Activated naive CD8-positive, alpha-beta T cell treated with anti-CD3 and anti-CD28 coated beads, Interleukin-2, amount 50 U/mL, for 16 hours (primary cell): ENCODE data around the gene PRR13.
"Not testable (repeated sequence)": the region's sequence is repeated elsewhere in the genome, so short reads cannot be mapped to it uniquely, and the experiment has no call there.

ENCODE experiments used
- DNase-seq: peaks from one replicate; pipeline ENCODE4 v3.0.0-alpha.2; 2020; ENCODE audit warnings: low read depth, low spot score

The PRR13 gene

GRCh38 chr12:53441040-53441833, at the start of gene PRR13:
PRR13 (plus strand) TSS chr12:53441734; CDS start chr12:53442715, 981 bp downstream.
- peak; percentile 98 for DNase-seq

GRCh38 chr12:53399896-53400295, 41.6 kb upstream of the PRR13 start:
- DNase-seq = no peak

DNA sequence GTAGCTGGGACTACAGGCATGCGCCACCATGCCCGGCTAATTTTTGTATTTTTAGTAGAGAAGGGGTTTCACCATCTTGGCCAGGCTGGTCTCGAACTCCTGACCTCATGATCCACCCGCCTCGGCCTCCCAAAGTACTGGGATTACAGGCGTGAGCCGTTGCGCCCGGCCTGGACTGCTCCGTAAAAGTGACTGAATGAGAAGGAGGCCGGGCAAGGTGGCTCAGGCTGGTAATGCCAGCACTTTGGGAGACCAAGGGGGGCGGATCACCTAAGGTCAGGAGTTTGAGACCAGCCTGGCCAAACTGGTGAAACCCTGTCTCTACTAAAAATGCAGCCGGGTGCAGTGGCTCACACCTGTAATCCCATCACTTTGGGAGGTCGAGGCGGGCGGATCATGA, 39.2 kb upstream of the PRR13 start:
- DNase-seq = not testable (repeated sequence)

DNA sequence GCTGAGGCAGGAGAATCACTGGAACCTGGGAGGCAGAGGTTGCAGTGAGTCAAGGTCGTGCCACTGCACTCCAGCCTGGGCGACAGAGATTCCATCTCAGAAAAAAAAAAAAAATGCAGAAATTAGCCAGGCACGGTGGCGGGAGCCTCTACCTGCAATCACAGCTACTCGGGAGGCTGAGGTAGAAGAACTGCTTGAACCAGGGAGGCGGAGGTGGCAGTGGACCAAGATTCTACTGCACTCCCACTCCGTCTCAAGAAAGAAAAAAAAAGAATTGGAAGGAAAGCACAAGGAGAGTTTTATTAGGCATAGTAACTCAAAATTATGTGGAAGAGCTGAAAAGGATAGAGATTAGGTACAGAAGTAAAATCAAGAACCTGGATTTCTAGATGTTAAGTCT, 38.7 kb upstream of the PRR13 start:
- DNase-seq = no peak

DNA sequence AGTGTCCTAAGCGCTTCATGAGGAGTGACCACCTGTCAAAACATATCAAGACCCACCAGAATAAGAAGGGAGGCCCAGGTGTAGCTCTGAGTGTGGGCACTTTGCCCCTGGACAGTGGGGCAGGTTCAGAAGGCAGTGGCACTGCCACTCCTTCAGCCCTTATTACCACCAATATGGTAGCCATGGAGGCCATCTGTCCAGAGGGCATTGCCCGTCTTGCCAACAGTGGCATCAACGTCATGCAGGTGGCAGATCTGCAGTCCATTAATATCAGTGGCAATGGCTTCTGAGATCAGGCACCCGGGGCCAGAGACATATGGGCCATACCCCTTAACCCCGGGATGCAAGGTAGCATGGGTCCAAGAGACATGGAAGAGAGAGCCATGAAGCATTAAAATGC, 30.6 kb upstream of the PRR13 start:
- DNase-seq = no peak

DNA sequence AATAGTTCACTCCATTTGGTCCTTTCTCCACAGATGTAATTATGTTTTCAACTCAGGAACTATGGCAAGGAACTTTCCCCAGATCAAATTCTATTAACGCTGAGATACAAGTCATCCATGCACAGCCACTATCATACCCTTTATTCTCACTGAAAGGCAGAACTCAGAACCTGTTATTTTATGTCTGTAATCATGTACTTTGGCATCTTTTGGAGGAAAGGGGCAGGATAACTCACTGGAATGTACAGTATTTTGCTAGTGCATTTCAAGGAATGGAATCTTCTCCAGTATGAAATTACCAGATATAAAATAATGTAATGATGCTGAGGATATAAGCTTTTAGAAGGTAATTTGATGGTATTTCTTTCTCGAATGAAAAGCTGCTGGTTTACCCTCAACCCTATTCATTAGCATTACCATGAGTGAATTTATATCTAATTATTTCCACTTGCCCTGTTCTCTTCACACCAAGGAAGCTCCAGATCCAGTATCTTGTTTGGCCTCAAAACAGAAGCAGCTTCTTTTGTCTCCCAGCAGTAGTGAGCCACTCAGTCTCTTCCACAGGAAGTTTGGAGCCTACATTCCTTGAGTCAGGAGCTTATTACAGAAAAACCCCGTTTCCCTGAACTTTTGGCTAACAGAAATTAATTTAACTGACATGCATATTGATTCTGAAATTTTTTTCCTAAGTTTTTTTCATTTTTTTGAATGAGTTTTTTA, 27.9 kb upstream of the PRR13 start:
- no peak for DNase-seq

GRCh38 chr12:53414756-53415417, 26.6 kb upstream of the PRR13 start:
- no peak for DNase-seq

DNA sequence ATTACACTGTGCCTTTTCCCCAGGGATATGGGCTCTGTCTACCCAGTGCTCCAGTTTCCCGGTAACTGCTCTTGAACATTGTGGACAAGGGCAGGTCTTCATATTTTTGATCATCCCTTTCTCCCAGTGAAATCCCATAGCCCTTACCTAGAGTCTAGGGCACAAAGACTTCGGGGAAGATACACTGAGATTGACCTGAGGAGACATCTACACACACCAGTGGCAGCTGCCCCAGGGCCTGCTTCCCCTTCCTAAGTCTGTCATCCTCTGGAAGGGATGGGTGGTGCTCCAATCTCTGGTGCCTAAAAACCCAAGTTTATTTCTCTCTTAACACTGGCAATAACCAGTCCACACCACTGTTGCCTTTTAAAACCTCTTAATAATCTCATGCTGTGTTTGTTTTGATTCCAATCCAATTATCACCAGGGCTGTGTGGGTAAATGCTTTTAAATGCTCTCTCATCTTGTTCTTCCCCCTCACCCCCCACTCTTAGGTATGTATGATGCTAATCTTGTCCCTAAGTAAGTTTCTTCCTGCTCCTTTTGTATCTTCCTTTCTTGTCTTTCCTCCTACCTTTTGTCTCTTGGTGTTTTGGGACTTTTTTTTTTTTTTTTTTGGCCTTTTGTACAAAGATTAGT, 25.7 kb upstream of the PRR13 start:
- not testable (repeated sequence) for DNase-seq

- not testable (repeated sequence) for DNase-seq
These were observed 24.2 kb upstream of the PRR13 start for GRCh38 chr12:53417291-53417816.

DNA sequence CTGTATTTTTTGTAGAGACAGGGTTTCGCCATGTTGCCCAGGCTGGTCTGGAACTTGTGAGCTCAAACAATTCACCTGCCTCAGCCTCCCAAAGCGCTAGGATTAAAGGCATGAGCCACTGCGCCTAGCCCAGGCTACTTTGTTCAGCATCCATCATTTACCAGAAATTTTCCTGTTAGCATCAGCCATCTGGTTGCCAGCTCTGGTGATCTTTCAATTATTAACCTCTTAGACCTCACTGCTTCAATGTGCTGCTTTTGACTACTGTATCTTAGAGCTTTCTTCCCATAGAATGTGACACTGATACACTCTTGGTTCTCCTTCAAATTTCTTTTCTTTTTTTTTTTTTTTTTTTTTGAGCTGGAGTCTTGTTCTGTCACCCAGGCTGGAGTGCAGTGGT, 23.3 kb upstream of the PRR13 start:
- no peak for DNase-seq

- DNase-seq = no peak
These were observed 21.8 kb upstream of the PRR13 start for GRCh38 chr12:53419756-53420155.

- not testable (repeated sequence) for DNase-seq
These were observed 19.3 kb upstream of the PRR13 start for GRCh38 chr12:53422247-53422646.

GRCh38 chr12:53423597-53423996, 17.9 kb upstream of the PRR13 start, which contains the start of gene AMHR2:
AMHR2 (plus strand) TSS chr12:53423855; CDS start chr12:53423935, 80 bp downstream.
- DNase-seq = no peak

DNA sequence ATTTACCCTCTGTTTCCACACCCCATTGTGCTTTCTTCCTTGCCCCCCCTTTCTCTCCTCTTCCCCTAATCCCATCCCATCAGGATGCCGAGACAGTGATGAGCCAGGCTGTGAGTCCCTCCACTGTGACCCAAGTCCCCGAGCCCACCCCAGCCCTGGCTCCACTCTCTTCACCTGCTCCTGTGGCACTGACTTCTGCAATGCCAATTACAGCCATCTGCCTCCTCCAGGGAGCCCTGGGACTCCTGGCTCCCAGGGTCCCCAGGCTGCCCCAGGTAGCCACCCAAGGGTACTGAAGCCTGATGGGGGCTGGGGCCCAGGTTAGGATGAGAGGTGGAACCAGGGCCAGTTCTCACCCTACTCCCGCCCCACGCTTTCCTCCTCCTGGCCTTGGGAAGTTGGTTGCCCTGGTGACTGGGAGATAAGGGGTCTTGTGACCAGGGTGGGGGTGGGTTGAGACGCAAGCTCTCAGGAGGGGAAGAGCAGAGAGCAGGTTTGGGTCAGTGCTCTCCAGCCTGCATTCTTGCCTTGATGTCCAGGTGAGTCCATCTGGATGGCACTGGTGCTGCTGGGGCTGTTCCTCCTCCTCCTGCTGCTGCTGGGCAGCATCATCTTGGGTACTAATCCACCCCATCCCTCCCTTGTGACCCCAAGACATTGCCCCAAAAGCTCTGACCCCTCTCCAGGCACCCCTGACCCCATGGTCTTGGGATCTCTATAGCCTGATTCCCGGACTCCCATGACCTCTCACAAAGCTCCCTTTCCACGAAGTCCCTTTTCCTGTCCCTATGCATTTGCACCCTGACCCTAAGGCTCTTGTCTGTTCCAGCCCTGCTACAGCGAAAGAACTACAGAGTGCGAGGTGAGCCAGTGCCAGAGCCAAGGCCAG, 16.7 kb upstream of the PRR13 start:
- DNase-seq = no peak

DNA sequence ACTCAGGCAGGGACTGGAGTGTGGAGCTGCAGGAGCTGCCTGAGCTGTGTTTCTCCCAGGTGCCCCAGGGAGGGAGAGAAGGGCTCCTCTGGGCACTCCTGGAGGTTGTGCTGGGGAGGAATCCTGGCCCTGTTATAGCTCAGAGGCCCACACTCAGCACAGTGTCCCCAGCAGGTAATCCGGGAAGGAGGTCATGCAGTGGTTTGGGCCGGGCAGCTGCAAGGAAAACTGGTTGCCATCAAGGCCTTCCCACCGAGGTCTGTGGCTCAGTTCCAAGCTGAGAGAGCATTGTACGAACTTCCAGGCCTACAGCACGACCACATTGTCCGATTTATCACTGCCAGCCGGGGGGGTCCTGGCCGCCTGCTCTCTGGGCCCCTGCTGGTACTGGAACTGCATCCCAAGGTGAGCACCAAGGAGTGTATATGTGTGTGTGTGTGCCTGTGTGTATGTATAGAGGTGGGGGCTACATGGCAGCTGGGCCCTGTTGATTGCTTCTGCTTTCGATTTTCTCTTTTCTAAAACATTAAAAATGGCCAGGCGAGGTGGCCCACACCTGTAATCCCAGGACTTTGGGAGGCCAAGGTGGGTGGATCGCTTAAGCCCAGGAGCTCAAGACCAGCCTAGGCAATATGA, 15.9 kb upstream of the PRR13 start:
- DNase-seq = no peak

DNA sequence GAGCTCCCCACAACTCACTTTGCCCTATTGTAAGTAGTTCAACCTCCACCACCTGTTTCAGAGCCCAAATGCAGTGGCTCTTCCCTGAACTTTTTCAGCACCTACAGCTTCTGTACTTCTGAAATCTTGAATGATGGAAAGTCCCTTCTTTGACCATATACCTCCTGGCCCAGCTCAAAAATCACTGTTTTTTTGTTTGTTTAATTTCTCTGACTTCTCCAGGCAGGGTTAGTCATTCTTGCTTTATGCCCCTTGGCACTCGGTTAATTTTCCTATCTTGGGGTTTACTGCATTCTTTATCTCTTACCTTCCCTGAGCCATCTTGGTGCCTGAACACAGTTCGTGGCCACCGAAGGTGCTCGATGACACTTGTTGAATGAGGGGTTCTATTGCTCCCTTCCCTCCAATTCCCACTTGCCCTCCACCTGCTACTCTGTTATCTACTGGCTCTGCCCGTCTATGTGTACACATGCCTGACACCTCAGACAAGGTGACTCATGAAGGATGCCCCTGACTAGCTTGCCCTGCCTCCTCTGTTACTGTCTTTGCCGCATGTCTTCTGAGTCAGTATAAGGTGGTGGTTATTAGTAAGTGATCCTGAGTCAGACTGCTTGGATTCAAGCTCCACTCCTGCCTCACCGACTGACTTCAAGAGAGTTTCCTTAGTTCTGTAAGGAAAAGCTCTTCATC, 13.5 kb upstream of the PRR13 start:
- DNase-seq = no peak

GRCh38 chr12:53428741-53429140, 12.8 kb upstream of the PRR13 start:
- no peak for DNase-seq

- no peak for DNase-seq
These were observed 11.4 kb upstream of the PRR13 start for GRCh38 chr12:53430116-53430515.

DNA sequence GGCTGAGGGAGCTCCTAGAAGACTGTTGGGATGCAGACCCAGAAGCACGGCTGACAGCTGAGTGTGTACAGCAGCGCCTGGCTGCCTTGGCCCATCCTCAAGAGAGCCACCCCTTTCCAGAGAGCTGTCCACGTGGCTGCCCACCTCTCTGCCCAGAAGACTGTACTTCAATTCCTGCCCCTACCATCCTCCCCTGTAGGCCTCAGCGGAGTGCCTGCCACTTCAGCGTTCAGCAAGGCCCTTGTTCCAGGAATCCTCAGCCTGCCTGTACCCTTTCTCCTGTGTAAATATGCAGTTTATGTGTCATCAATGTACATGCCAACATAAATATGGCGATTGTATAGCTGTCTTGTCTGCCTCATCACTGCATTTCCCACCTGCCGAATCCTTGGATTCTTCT, 10.3 kb upstream of the PRR13 start:
- DNase-seq = no peak

GRCh38 chr12:53435326-53435725, 6.2 kb upstream of the PRR13 start:
- DNase-seq = not testable (repeated sequence)
